ENCODE results near the gene RTP1. TPM values are rescaled to one million over a fixed set of nuclear protein-coding genes. Genes with fewer than 3 reads are reported as not detected.

The RTP1 gene, protein sequence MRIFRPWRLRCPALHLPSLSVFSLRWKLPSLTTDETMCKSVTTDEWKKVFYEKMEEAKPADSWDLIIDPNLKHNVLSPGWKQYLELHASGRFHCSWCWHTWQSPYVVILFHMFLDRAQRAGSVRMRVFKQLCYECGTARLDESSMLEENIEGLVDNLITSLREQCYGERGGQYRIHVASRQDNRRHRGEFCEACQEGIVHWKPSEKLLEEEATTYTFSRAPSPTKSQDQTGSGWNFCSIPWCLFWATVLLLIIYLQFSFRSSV
- total RNA-seq = not detected
- polyA plus RNA-seq = not detected
- long read RNA-seq, donor 1 = 0 reads
- long read RNA-seq, donor 2 = 0 reads

DNA sequence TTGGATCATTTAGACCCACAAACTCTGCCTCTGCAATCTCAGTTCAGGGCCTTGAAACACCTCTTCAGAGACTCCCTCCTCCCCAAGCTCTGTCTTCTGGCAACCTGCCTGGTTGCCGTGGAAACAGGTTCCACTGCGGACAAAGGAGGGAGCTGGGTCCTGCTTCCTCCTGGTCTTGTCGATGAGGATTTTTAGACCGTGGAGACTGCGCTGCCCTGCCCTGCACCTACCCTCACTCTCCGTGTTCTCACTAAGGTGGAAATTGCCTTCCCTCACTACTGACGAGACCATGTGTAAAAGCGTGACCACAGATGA lies at the start of gene RTP1:
RTP1 (plus strand) TSS at position 152 of the 315 bp plus-strand sequence; CDS start at position 182, 30 bp downstream.
- Histone ChIP-seq H3K4me3 (no peak within 1 kb of the TSS), H3K4me1 (no peaks in the 10 kb centered on the region), H3K27me3 (ENCODE audit: insufficient read depth in 3 of 3, low read length in 2 of 3) (no peaks in the 10 kb centered on the region), H3K27ac (no peak within 1 kb of the TSS), H3K9me3 (no peaks in the 10 kb centered on the region), H3K36me3 (ENCODE audit: insufficient read depth in 1 of 2, low read depth in 1 of 2) (no peaks in the 10 kb centered on the region)
- DNase-seq (no peak), ATAC-seq (no peak)
- WGBS, 3 donors = 66 to 74% (median 73%) methylated on average over 8 of the region's 8 CpGs
- TF ChIP-seq, protein P1, sequence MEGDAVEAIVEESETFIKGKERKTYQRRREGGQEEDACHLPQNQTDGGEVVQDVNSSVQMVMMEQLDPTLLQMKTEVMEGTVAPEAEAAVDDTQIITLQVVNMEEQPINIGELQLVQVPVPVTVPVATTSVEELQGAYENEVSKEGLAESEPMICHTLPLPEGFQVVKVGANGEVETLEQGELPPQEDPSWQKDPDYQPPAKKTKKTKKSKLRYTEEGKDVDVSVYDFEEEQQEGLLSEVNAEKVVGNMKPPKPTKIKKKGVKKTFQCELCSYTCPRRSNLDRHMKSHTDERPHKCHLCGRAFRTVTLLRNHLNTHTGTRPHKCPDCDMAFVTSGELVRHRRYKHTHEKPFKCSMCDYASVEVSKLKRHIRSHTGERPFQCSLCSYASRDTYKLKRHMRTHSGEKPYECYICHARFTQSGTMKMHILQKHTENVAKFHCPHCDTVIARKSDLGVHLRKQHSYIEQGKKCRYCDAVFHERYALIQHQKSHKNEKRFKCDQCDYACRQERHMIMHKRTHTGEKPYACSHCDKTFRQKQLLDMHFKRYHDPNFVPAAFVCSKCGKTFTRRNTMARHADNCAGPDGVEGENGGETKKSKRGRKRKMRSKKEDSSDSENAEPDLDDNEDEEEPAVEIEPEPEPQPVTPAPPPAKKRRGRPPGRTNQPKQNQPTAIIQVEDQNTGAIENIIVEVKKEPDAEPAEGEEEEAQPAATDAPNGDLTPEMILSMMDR (IDR thresholded peaks at IDR 0.05) = no peak
- intact Hi-C loops (cut with DNase I) = no loop called here

DNA sequence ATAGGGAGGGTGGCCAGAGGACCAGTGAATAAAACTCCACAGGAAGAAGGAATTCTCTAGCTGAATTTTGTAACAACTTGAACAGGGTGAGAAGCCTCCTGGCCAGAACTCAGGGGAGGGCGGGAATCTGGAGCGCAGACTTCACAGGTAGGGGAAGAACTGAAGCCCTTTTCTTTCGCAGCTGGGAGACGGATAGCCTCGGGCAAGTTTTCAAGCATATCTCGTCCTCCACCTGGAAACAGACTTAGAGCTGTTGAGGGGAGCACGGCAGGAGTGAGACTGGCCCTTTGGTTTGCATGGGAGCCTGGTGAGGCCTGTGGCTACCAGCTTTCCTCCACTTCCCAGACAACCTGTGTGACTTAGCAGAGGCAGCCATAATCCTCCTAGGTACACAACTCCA lies 47.1 kb upstream of the RTP1 start:
- TF ChIP-seq, protein P1 (IDR thresholded peaks at IDR 0.05) = no peak
- Histone ChIP-seq H3K27me3 (ENCODE audit: insufficient read depth in 3 of 3, low read length in 2 of 3) (no peaks in the 10 kb centered on the region), H3K36me3 (ENCODE audit: insufficient read depth in 1 of 2, low read depth in 1 of 2) (no peaks in the 10 kb centered on the region), H3K4me1 (no peaks in the 10 kb centered on the region), H3K9me3 (no peaks in the 10 kb centered on the region), H3K4me3 (no peak overlapping the region), H3K27ac (no peak overlapping the region)
- intact Hi-C loops (cut with DNase I) = no loop called here
- no peak for ATAC-seq
- WGBS, 3 donors = 89 to 95% (median 94%) methylated on average over 7 of the region's 7 CpGs
- DNase-seq = no peak

DNA sequence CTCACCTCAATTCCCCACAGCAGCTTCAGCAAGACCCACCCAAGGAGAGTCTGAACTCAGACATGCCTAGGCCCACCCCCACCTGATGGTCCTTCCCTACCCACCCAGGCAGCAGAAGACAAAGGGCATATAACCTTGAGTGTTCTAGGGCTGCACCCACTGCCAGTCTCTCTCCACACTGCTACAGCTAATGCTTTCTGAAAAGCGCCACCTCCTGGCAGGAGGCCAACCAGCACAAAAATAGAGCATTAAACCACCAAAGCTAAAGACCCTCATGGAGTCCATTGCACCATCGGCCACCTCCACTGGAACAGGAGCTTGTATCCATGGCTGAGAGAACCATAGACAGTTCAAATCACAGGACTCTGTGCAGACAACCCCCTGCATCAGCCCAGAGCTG lies 46.7 kb upstream of the RTP1 start:
- ATAC-seq = no peak
- no peaks in the 10 kb centered on the region for H3K36me3 ChIP-seq (ENCODE audit: insufficient read depth in 1 of 2, low read depth in 1 of 2)
- H3K27ac ChIP-seq = no peak overlapping the region
- intact Hi-C loops (cut with DNase I) = no loop called here
- TF ChIP-seq, protein P1 (IDR thresholded peaks at IDR 0.05) = no peak
- H3K27me3 ChIP-seq (ENCODE audit: insufficient read depth in 3 of 3, low read length in 2 of 3) = no peaks in the 10 kb centered on the region
- DNase-seq = no peak
- H3K4me3 ChIP-seq = no peak overlapping the region
- 76 to 81% (median 81%) methylated on average over 2 of the region's 2 CpGs for WGBS, 3 donors
- no peaks in the 10 kb centered on the region for H3K9me3 ChIP-seq
- H3K4me1 ChIP-seq = no peaks in the 10 kb centered on the region

DNA sequence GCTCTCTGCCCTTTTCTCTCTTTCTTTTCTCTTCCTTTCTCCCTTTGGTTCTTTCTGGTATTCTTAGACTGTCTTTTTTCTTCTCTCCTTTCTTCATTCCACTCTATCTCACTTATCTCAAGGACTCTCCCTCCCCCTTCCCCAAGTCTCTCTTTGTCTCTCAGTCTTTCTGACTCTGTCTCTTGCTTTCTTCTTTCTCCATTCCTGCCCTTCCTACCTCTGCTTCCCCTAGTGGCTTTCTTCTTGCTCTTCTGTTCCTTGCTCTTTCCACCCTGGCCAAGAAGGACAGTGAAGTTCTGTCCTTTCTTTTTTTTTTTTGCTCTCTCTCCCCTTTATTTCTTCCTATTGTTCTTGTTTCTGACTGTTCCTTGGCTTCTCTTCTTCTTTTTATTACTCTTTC lies 35.7 kb upstream of the RTP1 start:
- H3K36me3 ChIP-seq (ENCODE audit: insufficient read depth in 1 of 2, low read depth in 1 of 2) = no peaks in the 10 kb centered on the region
- no peaks in the 10 kb centered on the region for H3K9me3 ChIP-seq
- H3K4me3 ChIP-seq = no peak overlapping the region
- DNase-seq = no peak
- intact Hi-C loops (cut with DNase I) = loop anchor here (5.0 to 10.0 kb wide), 3 partner anchors 227 to 547 kb away; partner anchors contain the start of genes ST6GAL1 (in 2 of the 2) and AHSG (in 1 of the 2)
- no peak for ATAC-seq
- no peaks in the 10 kb centered on the region for H3K27me3 ChIP-seq (ENCODE audit: insufficient read depth in 3 of 3, low read length in 2 of 3)
- no peak overlapping the region for H3K27ac ChIP-seq
- TF ChIP-seq, protein P1 (IDR thresholded peaks at IDR 0.05) = no peak
- H3K4me1 ChIP-seq = peaks cover 4% of the 10 kb centered on the region
